Measurements from ENCODE around the gene C6orf163. TPM values are rescaled to one million over a fixed set of nuclear protein-coding genes. Genes with fewer than 3 reads are reported as not detected.

Gene C6orf163
- total and polyA plus RNA-seq, 10 of the 15 experiments (the other 5 are each of a cell fraction or from before 2014, with no cell fraction given), result 0.56 to 3.7 (median 1.2) TPM

GRCh38 chr6:87375315-87375714, 30.7 kb downstream of the C6orf163 start:
- Histone ChIP-seq H3K36me3 (ENCODE audit: control insufficient read depth in 2 of 2, insufficient read depth in 2 of 2, low read length in 1 of 2) (no peaks in the 10 kb centered on the region), H3K4me3 (no peak overlapping the region), H3K9ac (ENCODE audit: control insufficient read depth, insufficient read depth, low read length) (no peak overlapping the region), H3K27me3 (replicated peaks in 1 of 2; ENCODE audit: control insufficient read depth in 2 of 2, insufficient read depth in 2 of 2, low read length in 1 of 2) (no peaks in the 10 kb centered on the region), H3K9me3 (replicated peaks; ENCODE audit: control insufficient read depth, insufficient read depth, low read length) (no peaks in the 10 kb centered on the region), H3K79me2 (ENCODE audit: control insufficient read depth, insufficient read depth, low read length) (no peaks in the 10 kb centered on the region), H2AFZ (ENCODE audit: control insufficient read depth, low read depth, low read length) (no peak overlapping the region), H3K4me2 (ENCODE audit: control insufficient read depth, insufficient read depth) (no peak overlapping the region), H3K27ac (ENCODE audit: control insufficient read depth, insufficient read depth) (no peak overlapping the region), H3K4me1 (ENCODE audit: control insufficient read depth, insufficient read depth, low read length) (no peaks in the 10 kb centered on the region), H4K20me1 (ENCODE audit: control insufficient read depth, insufficient read depth) (no peaks in the 10 kb centered on the region)
- ATAC-seq, result no peak
- BruUV-seq (replicated peaks), result no TSS peak
- no peak for TF ChIP-seq MTA3 (IDR thresholded peaks at IDR 0.05; ENCODE audit: borderline replicate concordance, low read length)
- TF ChIP-seq SUPT20H (IDR thresholded peaks at IDR 0.05; ENCODE audit: borderline replicate concordance, control insufficient read depth, low read depth, low read length), result no peak
- no peak for TF ChIP-seq IRF4 (IDR thresholded peaks at IDR 0.05; ENCODE audit: low read depth, low read length)
- TF ChIP-seq EGR1 (IDR thresholded peaks at IDR 0.05; ENCODE audit: borderline replicate concordance in 1 of 2, low read depth in 2 of 2, low read length in 2 of 2), result no peak
- no peak for TF ChIP-seq ZNF24 (IDR thresholded peaks at IDR 0.05)
- TF ChIP-seq BCL3 (IDR thresholded peaks at IDR 0.05; ENCODE audit: borderline replicate concordance, insufficient read depth, low read depth, low read length, poor library complexity, severe bottlenecking), result no peak
- TF ChIP-seq BHLHE40 (IDR thresholded peaks at IDR 0.05; ENCODE audit: borderline replicate concordance in 1 of 2, low read depth in 2 of 2, low read length in 1 of 2), result no peak
- TF ChIP-seq NR2F1 (conservative IDR thresholded peaks at IDR 0.05), result no peak
- no peak for TF ChIP-seq GATAD2B (conservative IDR thresholded peaks at IDR 0.05; ENCODE audit: low read depth)
- no peak for TF ChIP-seq PKNOX1 (IDR thresholded peaks at IDR 0.05)
- TF ChIP-seq SRF (IDR thresholded peaks at IDR 0.05; ENCODE audit: low read depth in 2 of 2, low read length in 2 of 2), result no peak
- no peak for TF ChIP-seq USF1 (IDR thresholded peaks at IDR 0.05; ENCODE audit: borderline replicate concordance, extremely low read length, insufficient read depth, low read depth, low read length)
- no peak for TF ChIP-seq NBN (IDR thresholded peaks at IDR 0.05)
- TF ChIP-seq ZNF217 (IDR thresholded peaks at IDR 0.05), result no peak
- TF ChIP-seq PML (IDR thresholded peaks at IDR 0.05; ENCODE audit: low read length), result no peak
- TF ChIP-seq PAX8 (IDR thresholded peaks at IDR 0.05), result no peak
- TF ChIP-seq MXI1 (IDR thresholded peaks at IDR 0.05; ENCODE audit: low read depth, low read length), result no peak
- no peak for TF ChIP-seq HSF1 (IDR thresholded peaks at IDR 0.05; ENCODE audit: low read depth, low read length)
- TF ChIP-seq ZNF207 (IDR thresholded peaks at IDR 0.05; ENCODE audit: borderline replicate concordance), result no peak
- RAD21 ChIA-PET (ENCODE audit: unreplicated experiment), result no interaction called here
- intact Hi-C loops (cut with micrococcal nuclease; ENCODE audit: unreplicated experiment), result no loop called here
- WGBS (ENCODE audit: insufficient coverage, insufficient replicate concordance, low lambda C conversion rate, missing lambda C conversion rate), result 89% methylated on average over 2 of the region's 2 CpGs
- CTCF ChIA-PET, result no interaction called here
- no peak for FAIRE-seq
- in situ Hi-C loops (cut with MboI), result no loop called here
- POLR2A ChIA-PET, result no interaction called here
- SMC1A ChIA-PET (ENCODE audit: uncharacterized antibody, unreplicated experiment), result no interaction called here
- no peak for DNase-seq (ENCODE audit: low read depth, low spot score)
